Measurements from ENCODE around the gene ESRP2.

- TF ChIP-seq POLR2A (IDR thresholded peaks at IDR 0.05; ENCODE audit: low read depth, low read length) (no peak), POLR2AphosphoS5 (IDR thresholded peaks at IDR 0.05; ENCODE audit: low read depth, low read length) (no peak)
Observed at GRCh38 chr16:68273459-68273858, 37.5 kb upstream of the ESRP2 start.

Measured in GM12892 (cell line).